Measurements from ENCODE around the gene SFRP4.
"Not testable (repeated sequence)": the region's sequence is repeated elsewhere in the genome, so short reads cannot be mapped to it uniquely, and the experiment has no call there.

Gene SFRP4

GRCh38 chr7:37916673-37917660 lies at the start of gene SFRP4:
Gene SFRP4, minus strand, starts transcription at chr7:37916817. Its CDS starts 280 bp downstream, at chr7:37916537.
- no peak for DNase-seq

- no peak for DNase-seq
Measured at GRCh38 chr7:37964196-37964595, 47.6 kb upstream of the SFRP4 start.

GRCh38 chr7:37961251-37961650 lies 44.6 kb upstream of the SFRP4 start:
- DNase-seq = no peak

- no peak for DNase-seq
Measured at GRCh38 chr7:37960483-37960882, 43.9 kb upstream of the SFRP4 start.

DNA sequence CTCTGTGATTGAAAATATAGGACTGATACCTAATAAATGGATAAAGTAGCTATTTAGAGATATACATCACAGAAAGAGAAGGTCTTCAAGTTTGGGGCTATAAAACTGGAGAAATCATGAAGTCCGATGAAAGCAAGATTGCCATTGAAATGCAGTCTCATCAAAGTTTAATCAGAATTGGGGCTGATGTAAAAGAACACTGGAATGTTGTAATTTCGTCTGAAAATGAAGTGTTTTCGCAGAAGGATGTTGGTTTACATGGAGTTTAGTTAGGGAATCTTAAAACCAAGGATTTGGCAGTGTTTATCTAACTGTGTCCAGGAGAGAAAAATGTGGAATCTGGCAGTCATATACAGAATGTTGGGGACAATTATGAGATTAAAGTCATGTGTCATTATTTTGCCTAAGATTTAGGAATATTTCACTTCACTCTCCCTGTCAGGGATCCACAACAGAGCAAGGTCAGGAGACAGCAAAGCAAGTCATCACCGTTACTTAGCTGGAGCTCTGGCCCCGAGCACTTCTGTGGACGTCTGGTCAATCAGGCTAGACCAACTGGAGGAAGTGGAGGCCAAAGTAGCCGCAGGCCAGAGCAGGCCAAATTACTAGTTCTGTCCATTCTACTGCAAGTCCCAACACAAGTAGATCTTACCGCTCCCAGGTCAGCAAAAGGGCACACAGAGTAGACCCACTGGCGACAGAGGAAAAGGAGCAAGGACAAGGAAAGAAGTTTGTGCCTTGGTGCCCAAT lies 40.8 kb upstream of the SFRP4 start:
- DNase-seq = no peak

GRCh38 chr7:37956791-37957190 lies 40.2 kb upstream of the SFRP4 start:
- no peak for DNase-seq

DNA sequence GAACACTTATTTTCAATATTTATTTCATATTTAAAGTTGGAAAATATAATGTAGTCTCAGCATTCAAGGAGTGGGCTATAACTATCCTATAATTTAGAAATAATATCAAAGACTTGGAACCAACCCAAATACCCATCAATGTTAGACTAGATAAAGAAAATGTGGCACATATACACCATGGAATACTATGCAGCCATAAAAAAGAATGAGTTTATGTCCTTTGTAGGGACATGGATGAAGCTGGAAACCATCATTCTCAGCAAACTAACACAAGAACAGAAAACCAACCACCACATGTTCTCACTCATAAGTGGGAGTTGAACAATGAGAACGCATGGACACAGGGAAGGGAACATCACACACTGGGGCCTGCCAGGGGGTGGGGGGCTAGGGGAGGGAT lies 37.6 kb upstream of the SFRP4 start:
- not testable (repeated sequence) for DNase-seq

DNA sequence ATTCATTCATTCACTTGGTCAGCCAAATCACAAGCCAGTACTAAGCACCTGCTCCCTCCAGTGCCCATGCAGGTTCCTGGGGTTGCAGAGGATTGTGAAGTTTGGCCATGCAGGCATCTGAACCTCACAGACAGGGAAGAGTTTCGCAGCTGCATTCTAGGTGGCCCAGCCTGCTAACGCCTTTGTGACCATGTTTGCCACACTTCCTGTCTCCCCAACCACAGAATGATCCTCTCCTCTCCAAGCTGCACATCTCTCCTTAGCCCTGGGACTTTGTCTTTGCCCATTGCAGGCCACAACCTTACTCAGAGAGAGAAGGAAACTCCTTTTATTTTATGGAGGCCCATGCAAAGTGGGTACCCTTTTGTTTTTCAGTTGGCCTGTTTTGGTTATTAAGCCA lies 35.6 kb upstream of the SFRP4 start:
- DNase-seq = no peak

DNA sequence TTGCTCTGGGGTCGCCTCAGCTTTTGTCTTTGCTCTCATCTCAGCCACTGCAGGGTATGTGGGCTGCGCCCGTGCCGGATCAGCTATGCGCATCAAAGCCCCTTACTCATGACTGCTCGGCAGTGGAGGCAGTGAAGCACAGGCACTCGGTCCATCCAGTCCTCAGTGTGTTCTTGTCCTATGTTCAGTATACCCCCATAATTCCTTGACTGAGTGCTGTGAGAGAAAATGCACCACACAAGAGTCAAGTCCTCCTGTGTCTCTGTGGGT lies 31.3 kb upstream of the SFRP4 start:
- DNase-seq = no peak

- DNase-seq = no peak
Measured at GRCh38 chr7:37947138-37947940, 30.7 kb upstream of the SFRP4 start.

GRCh38 chr7:37945336-37945735 lies 28.7 kb upstream of the SFRP4 start:
- no peak for DNase-seq

- no peak for DNase-seq
Measured at GRCh38 chr7:37944737-37945054, 28.1 kb upstream of the SFRP4 start.

- no peak for DNase-seq
Measured at GRCh38 chr7:37943905-37944736, 27.5 kb upstream of the SFRP4 start.

DNA sequence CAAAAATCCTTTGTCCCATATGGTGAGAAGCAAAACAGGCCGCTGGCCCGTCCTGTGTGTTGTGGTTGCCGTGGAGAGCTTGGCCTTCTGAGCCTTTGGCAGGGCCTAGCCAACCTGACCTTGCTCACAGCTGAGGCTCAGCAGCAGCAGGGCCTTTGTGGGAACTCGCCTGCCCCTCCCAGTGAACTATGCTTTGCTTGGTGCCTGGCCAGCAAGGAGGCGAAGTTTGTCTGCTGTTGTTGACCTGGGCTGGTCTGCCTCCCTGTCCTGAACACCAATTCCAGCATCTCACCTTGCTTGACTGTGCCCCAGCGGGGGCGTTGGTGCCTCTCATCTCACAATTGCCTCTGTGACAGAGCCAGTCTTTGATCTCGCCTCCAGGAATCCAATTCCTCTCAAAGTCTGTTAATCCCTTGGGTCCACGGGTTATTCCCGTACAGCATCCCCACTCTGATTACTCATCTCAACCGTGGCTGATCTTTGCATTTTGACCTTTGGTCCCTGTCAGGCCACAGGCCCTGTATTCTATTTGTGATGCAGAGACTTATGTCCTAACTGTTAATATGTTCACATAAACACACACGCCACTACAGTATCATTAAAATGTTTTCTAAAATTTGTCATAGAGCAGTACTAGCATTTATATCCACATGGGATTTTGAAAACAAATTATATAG lies 26.5 kb upstream of the SFRP4 start:
- DNase-seq = no peak

DNA sequence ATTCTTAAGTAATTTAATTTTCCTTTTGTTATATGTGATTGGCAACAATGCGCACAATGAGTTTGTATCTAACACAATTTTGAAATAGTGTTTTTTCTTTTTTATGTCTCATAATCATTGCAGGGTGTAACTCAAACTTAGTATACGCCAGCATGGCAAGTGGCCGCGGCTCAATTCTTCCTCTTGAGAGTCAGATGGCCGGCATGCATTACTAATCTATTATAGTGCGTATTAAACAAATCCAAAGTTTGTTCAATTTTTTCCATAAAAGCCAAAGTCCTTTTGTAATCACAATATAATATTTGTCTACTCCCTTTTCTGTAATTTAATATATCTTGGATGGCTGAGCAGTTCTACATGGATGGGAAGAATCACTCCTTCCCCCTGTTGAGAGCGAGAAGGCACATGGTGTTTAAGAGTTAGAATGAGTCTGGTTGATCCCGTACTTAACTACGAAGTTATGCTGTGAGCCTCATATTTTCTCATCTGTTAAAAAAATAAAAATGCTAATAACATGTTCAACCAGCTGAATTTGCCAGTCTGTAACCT lies 16.5 kb upstream of the SFRP4 start:
- DNase-seq = no peak

- no peak for DNase-seq
Measured at GRCh38 chr7:37932543-37932942, 15.9 kb upstream of the SFRP4 start.

- DNase-seq = no peak
Measured at GRCh38 chr7:37930226-37930948, 13.8 kb upstream of the SFRP4 start.

DNA sequence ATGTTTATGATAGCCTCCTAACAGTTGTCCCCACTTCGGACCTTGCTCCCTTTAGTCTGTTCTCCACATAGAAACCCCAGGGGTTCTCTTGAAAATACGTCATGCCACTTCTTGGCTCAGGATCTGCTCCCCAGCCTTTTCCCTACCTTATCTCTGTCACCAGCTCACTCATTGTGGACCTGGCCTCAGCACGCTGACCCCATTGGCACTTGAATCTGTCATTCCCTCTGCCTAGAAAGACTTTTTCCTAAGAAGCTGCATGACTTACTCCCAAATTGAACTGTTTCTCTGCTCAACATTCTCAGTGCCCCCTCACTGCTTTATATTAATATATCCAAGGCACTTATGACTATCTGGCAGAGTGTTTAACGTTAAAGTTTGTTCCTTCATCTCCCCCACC lies 12.3 kb upstream of the SFRP4 start:
- DNase-seq = no peak

DNA sequence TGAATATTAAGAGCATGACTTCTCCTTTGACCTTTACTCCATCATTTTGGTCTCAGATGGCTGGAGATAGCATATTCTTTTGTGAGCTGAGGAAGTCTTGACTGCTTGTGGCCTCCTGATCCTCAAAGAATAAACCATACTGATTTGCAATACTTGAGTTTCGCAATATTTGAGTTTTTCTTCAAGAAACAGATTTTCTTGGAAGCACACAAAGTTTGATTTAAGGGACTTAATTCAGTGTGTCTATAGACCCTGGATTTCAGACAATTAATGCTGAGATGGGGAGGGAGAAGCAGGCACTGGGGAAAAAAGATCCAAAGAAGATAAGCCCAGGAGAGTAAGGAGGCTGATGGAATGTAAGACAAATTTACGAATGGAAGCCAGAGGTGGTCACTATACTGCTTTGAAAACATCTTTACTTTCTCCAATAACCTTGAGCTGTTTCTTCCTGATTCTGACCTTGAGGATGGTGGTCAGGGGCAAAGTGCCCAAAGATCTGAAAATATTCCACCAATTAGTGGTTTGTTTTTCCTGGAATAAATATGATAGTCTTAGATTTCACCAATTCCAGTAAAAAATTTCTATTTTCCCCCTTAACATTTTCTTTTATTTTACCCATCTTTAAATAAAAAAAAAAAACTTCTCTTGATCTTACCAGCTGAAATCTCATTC lies 11.3 kb upstream of the SFRP4 start:
- no peak for DNase-seq

- DNase-seq = no peak
Measured at GRCh38 chr7:37925620-37926019, 9.0 kb upstream of the SFRP4 start.
